GM18861 (cell line): ENCODE measurements around the gene ERI3.

ENCODE experiments used
- ATAC-seq: cut with Tn5 transposase; IDR thresholded peaks from one replicate; pipeline ENCODE4 v1.9.1; 2021; ENCODE audit not compliant: unreplicated experiment

ERI3 gene

DNA sequence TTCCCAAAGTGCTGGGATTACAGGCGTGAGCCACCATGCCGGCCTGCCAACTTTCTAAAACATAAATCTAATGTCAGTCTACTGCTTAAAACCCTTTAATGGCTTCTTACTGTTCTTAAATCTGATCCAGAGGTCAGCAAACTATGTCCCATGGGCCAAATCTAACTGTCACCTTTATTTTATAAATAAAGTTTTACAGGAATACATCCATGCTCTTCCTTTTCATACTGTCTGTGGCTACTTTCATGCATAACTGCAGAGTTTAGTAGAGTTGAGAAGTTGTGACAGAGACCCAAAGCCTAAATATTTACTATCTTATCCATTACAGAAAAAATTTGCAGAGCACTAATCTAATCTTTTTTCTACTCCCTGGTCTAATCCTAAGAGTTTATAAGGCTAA lies 3.8 kb downstream of the ERI3 start:
- ATAC-seq: no peak

DNA sequence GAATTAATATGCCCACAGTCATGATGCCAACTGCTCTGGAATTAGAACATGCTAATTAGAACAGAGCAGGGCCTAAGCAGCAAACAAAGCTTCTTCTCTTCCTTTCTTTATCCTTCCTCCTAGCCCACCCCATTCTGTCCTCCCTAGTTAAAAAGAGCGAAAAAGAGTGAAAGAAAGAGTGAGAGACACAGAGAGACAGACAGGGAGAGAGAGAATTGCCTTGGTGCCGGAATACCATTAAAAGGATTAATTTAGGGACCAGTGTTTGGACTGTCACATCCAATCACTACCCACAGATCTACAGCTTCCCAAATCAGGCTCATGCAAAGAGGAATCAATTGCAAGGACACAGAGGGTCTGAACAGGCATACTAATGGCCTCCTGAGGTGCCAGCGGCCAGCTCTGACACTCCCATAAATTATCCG lies 7.0 kb downstream of the ERI3 start:
- no peak for ATAC-seq

DNA sequence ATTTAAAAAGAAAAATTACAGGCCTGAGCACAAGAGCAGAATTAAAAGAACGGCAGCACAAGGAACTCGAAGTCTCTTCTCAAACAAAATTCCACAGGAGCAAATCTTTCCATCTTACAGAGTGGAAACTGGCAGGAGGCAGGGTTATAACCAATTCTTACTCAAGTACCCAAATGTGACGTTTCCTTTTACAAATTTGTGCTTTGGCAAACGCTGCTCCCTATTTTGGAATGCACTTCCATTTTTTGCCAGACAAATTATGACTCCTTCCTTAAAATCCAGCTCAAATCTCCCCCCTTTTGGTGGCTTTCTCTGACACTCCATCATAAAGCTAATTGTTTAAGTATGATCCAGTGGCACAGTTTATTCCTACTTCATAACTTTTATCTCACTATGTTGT lies 7.8 kb downstream of the ERI3 start:
- no peak for ATAC-seq

DNA sequence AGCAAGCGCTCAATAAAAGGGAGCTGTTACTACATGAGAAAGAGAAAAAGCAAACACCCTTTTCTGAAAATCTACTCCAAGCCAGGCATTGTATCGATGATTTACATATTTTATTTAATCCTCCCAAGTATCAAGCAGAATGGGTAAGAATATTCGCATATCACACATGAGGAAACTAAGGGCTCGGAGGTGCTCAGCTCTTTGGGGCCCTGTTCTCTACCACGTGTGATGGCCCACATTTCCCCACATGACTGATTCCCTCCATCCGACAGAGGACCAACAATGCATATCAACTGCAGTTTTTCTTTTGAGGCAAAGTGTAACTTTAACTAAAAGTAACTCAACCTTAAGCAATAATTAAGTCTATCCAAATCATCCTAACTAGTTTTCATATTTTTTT lies 8.2 kb downstream of the ERI3 start:
- no peak for ATAC-seq

DNA sequence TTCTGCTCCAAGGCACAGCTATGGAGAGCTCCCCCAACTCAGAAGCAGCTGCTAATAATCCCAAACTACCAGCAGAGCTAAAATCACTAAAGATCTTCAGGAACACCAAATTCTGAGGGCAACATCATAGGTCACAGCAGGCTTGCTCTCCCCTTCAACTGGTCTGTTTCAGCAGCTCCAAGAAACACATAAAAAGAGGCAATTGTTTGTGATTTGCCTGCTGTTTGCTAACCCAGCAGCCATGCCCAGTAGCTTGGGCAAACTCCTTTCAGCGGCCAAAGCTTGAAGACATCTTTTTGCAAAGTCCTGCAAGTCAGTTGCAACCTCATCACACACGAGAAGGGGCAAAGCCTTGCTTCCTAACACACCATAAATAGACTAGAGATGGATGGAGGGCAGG lies 8.9 kb downstream of the ERI3 start:
- no peak for ATAC-seq

DNA sequence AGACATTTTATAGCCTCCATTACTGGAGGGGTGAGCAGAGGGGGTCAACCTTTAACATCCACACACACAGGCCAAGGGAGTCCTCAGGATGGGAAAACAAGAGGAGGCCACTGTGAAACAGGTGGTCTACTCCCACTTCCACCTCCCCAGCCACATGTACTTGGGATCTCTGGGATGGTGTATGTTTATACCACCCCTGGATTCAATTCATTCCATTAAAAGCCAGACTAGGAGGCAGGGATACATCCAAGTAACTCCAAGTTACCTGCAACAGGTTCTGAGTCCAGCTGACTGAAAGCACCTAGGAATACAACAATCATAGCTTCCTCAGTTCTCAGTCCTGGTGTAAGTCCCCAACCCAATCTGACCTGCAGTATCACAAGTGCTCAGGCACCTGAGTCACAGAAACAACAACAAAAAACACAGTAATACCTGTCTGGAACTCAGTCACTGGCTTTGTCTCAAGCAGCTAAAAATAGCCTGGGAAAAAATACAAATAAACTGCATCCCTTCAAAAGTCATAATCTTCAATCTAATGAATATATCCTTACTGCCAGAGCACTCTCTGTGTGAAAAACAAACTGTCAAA lies 9.8 kb downstream of the ERI3 start:
- no peak for ATAC-seq

DNA sequence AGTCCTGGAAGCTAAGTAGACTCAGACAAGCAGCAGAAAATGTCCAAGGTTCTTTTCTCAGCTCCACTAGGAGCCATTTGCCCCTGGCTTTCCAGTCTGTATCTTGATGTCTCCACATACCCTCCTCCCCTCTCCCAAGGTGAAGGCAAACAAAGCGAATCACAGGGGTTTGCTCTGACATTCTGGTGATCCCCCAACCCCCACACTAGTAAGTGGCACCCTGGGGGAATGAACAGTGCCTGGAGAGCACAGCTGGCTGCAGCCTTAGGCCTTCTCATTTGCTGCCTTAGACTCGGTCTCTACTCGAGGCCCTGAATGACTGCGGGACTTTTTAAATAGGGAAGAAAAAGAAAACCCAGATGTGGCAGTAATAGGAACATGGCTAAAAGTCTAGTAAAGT lies 15.3 kb downstream of the ERI3 start:
- no peak for ATAC-seq

DNA sequence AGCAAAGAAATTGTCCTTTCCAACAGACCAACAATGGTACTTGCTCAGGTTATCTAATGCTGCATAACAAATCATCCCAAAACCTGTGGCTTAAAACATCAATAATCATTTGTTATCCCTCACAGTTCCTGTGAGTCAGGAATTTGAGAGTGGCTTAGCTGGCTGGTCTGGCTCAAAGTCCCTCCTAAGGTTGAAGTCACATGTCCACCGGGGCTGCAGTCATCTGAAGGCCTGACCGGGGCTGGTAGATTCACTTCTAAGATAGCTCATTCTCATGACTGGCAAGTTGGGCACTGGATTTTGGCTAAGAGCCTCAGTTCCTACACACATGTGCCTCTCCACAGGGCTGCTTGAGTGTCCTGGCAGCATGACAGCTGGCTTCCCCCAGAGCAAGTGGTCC lies 16.9 kb downstream of the ERI3 start:
- no peak for ATAC-seq

DNA sequence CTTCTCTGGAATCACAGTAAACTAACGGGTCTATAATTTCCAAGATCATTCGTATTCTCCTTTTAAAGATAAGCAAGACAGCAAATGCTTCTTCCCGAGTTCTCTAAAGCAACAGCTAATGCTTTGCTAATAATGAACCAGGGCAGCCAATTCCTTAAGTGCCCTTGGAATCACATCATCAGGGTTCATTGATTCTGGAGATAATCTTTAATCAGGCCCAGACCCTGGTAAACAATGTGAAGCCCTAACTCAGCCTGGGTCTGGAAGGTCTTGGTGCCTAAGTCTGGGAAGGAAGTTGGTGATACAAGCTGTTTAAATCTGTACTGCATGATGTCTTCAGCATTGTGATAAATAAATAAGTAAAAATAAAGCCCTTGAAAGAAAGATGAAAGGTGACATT lies 18.4 kb downstream of the ERI3 start:
- ATAC-seq: no peak

DNA sequence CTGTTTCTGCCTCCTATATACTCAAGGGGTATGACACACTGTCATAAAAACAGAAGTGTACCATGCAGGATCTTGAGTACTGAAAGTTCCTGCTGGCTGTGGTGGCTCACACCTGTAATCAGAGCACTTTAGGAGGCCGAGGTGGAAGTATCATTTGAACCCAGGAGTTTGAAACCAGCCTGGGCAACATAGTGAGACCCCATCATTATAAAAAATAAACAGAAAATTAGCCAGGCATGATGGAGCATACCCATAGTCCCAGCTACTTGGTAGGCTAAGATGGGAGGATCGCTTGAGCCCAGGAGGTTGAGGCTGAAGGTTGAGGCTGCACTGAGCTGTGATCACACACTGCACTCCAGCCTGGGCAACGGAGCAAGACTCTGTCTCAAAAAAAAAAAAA lies 20.1 kb downstream of the ERI3 start:
- no peak for ATAC-seq

DNA sequence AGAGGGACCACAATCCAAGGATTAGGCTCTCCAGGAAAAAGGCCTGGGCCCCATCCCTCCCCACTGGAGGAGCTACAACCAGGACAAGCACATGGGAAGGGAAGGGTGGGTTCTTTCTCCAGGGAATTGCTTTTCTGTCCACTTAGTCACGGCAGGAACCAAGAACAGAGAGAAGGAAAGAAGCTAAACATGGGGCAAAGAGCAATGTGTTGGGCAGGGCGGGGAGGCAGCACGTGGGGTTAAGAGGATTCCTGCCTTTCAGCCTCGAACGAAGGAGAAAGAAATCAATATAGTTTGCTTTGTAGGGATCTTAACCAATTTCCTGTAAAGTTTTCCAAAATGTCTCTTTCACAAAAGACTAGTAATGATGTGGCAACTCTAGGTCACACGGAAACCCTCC lies 21.7 kb downstream of the ERI3 start:
- ATAC-seq: no peak

DNA sequence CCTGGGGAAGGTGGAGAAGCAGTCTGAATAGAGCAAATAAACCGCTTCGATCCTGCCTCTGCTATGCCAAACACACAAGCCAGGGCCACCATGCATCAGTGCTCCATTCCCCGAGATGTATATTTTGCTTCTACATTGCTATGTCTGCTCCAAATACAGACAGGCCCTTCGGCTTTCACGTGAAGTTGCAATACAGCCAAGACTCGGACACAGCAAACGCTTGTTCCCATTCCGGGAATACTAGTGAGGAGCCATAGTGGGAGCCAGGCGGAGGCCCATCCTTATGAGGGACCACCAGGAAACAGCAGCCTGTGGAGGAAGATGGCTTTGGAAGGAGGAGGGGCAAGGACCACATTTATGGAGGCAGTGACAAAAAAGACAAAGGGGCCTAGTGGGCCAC lies 22.6 kb downstream of the ERI3 start:
- no peak for ATAC-seq

DNA sequence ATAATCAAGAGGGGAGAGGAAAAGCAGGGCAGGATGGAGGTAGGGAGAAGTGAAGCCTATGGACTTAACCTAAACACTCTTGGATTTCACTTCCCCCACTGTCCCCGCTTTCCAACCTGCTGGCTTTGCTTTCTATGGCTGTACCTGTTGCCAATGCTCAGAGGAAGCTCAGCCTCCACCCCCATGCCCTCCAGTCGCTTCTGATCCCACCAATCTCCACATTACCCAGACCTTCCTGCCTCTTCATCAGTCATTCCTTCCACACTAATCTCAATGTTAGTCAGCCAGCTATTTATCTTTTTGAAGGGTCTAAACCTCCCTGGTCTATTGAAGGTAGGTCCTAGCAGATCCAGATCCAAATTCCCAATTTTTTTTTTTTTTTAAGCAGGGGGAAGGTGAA lies 24.1 kb downstream of the ERI3 start:
- no peak for ATAC-seq

DNA sequence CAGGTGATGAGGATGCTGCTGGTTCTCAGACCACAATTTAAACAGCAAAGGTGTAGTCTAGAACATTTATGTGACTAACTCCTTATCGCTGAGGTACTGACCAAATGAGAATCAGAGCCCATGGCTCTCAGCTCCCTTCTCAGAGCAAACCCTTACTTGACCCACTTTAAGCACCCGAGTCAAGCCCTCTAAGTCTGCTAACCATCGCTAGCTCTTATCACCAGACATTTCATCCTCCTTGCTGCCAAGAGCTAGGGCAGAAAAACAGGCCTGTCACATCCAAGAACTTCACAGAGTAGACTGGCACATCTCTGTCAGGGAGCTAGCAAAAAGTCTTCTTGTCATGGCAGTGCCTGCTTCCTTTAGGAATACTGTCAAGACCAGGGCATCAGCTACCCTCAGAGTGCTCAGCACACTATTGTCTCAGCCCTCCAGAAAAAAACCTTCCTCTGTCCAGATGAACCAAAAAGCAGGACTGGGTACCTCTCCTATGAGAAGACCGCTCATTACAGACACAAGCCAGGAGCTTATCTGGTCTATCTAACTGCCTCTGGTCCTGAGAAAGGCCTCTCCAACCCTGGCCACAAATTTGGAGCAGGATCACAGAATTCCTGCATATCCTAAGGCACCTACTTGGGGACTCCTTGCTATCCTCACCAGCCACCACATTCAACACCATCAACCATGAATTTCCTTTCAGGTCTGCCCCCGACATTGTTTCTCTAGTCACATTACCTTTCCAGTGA lies 26.2 kb downstream of the ERI3 start:
- ATAC-seq: no peak

DNA sequence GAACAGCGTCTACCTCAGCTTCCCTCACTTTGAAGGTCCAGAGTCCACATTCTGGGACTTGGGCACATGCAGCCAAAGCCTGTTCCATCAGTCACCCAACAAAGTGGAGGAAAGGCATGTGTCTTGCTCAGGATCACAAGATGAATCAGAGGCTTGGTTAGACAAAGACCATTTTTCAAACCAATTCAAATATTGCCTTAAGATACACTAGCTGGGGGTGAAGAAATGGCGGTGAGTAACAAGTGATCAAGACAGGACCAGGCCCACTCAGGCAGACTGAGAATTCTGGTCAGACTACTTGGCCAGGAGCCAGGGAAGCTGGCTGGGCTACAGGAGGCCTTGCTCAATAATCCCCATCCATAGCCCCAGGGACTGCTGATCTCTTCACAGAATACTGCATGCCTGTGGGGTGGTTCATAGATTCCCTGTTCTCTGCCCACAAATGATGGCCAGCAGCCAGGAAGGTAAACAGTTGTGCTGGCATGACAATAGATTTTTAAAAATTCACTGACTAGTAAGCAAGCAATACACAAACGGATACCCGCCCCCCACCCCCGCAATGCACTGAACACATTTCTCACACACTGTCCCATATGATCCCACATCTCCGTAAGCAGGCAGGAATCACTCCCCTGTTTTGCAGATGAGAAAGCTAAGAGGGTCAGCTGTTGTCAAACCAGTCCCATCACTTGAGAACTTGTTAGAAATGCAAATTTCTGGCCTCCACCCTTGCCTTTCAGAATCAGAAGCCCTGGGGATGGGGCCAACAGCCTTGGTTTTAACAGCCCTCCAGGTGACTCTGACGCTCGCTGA lies 27.2 kb downstream of the ERI3 start:
- no peak for ATAC-seq

DNA sequence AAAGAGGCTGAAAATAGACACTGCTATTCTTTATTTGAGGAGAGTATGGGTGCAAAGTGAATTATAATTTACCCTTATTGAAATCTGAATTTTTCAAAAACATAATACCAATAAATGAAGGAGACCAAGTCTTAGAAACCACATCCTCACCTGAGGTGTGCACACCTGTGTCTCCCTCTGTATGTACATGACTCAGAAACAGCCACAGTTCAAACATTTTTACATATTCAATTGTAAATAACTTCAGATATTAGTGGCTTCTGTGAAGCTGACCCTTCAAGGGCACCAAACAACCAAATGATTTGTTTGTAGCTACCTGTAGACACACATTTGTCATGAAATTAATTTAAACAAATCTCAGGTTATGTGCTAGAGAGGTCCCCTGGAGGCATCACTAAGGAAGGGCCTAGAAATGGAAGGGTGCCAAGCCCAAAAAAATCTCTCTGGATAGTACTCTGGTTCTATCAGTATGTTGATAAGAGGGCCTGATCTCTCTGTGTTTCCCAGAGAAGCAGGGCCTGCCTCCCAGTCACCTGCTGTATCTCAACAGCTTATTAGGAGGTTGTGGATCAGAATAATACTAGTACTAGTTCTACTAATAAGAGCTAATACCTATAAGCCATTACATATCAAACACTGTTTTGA lies 28.1 kb downstream of the ERI3 start:
- no peak for ATAC-seq

DNA sequence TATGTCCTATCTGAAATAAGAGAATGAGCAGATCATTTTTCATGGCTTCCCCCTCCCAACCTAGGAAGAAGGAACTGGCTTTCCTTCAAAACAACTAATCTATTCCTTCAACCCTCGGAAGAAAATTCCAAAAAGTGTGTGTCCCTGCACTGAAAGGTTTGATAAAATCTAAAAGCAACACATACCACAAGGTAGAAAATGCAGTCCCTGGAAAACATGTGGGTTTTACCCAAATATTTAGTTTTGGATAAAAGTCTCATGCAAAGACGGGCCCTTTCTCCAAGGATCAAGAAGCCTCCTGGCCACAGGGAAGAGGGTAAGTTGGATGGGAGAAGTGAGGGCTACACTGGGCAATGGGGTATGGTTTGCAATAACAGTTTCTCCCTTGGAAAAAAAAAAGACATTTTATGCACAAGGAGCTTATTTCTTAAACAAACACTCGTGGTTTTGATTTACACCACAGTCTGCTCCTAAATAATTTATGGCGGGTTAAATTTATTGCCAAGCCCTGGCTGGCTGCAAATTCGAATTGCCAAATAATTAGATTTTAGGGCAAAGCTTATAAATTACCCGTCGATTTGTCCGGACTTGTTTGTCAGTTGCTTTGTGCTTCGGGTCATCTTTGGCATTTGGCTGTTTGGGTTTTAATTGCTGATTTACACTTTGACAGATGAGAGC lies 28.9 kb downstream of the ERI3 start:
- no peak for ATAC-seq

DNA sequence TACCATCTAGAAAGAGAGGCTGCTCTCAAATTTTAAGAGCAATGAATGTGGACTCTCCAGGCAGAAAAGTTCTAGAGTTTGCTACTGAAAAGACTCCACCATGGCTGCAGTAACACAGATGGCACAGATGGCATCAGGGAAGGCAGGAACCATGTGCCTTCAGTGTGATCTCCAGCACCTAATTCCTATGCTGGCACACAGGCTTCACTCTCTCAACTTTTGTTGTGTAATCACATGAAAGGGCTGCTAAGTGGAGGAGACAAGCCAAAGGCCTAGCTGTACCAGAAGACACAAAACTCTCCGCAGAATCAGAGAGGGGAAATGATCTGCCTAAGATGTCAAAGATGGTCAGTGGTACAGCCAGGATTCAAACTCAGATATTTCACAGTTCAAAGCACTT lies 31.1 kb downstream of the ERI3 start:
- ATAC-seq: no peak

DNA sequence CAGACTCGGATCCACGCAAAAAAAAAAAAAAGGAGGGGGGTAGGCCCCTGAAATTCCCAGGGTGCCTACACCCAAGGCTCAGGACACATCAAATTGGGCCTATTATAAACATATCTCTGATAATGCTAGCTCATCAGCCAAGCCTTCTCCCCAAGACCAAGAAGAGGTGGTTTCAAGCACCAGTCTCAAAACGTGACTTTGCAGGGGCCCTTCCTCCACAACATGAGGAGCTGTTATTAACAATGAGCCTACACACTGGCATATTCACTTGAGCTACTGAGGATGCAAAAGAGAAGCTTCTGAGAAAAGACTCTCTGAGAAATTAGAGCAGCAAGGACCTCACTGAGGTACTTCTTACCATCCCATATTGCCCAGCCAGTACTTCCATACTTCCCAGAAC lies 32.7 kb downstream of the ERI3 start:
- ATAC-seq: no peak

DNA sequence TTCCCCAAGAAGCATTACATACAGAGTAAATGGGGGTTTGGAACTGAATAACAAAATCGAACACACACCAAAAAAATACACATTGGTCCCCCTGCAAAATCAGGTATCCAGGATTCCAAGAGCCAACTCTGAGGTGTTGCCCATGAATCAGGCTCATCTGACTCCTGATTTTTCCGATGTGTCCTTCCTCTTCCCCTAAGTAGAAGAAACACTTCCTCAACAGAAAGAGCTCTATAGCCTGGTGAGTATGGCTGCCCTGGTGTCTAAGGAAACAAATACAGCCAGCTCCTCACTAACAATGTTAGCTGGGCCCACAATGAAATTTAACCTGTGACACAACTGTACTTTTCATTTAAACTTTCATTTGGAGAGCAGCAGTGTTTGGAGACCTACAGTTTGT lies 33.6 kb downstream of the ERI3 start:
- ATAC-seq: no peak
